ENCODE measurements around the gene TGM2. TPM values are rescaled to one million over a fixed set of nuclear protein-coding genes. Genes with fewer than 3 reads are reported as not detected.

TGM2 gene
- total and polyA plus RNA-seq, 9 of the 15 experiments (the other 6 are each of a cell fraction or from before 2014, with no cell fraction given) = 5.5 to 78.5 (median 37.6) TPM

- TF ChIP-seq GABPB1 (CRISPR knock-in tag; IDR thresholded peaks at IDR 0.05) (no peak), ZNF263 (CRISPR knock-in tag; IDR thresholded peaks at IDR 0.05; ENCODE audit: borderline replicate concordance) (no peak), ELK1 (CRISPR knock-in tag; IDR thresholded peaks at IDR 0.05) (no peak), OTX1 (CRISPR knock-in tag; IDR thresholded peaks at IDR 0.05) (peak; percentile 71; the same call in 1 of the 2 replicates), NBN (IDR thresholded peaks at IDR 0.05; ENCODE audit: low read depth) (peak; percentile 53; the same call in 1 of the 2 replicates), ZBTB34 (CRISPR knock-in tag; IDR thresholded peaks at IDR 0.05) (no peak), CHD4 (IDR thresholded peaks at IDR 0.05; ENCODE audit: insufficient read depth, insufficient replicate concordance, low read depth, low read length, poor library complexity, severe bottlenecking) (no peak), HDAC1 (IDR thresholded peaks at IDR 0.05) (peak in 1 of 2 experiments; percentile 53; a peak in 2 of 4 replicates), L3MBTL2 (IDR thresholded peaks at IDR 0.05) (no peak), STAT6 (CRISPR knock-in tag; IDR thresholded peaks at IDR 0.05) (0 out of 2 replicates have a peak, but pooled peaks have one; percentile 20), DIDO1 (tag; IDR thresholded peaks at IDR 0.05; ENCODE audit: low read depth) (0 out of 2 replicates have a peak, but pooled peaks have one; percentile 17), ZNF655 (CRISPR knock-in tag; IDR thresholded peaks at IDR 0.05) (no peak), TRIM28 (IDR thresholded peaks at IDR 0.05) (no peak), ZNF586 (CRISPR knock-in tag; conservative IDR thresholded peaks at IDR 0.05) (no peak), RBM17 (IDR thresholded peaks at IDR 0.05; ENCODE audit: borderline replicate concordance, low read depth, low read length) (no peak), YBX1 (IDR thresholded peaks at IDR 0.05) (0 out of 2 replicates have a peak, but pooled peaks have one; percentile 14), E4F1 (CRISPR knock-in tag; IDR thresholded peaks at IDR 0.05; ENCODE audit: borderline replicate concordance) (no peak), DNMT1 (IDR thresholded peaks at IDR 0.05) (0 out of 2 replicates have a peak, but pooled peaks have one; percentile 78)
Measured at GRCh38 chr20:38165089-38165965, at the start of gene TGM2 (continued).
